Measurements from ENCODE around the gene ROCK2. TPM values are rescaled to one million over a fixed set of nuclear protein-coding genes. Genes with fewer than 3 reads are reported as not detected.

Gene ROCK2
- polyA plus RNA-seq, 1 donor (not counting 4 experiments of a cell fraction or from before 2014, with no cell fraction given) = 12.6 TPM

DNA sequence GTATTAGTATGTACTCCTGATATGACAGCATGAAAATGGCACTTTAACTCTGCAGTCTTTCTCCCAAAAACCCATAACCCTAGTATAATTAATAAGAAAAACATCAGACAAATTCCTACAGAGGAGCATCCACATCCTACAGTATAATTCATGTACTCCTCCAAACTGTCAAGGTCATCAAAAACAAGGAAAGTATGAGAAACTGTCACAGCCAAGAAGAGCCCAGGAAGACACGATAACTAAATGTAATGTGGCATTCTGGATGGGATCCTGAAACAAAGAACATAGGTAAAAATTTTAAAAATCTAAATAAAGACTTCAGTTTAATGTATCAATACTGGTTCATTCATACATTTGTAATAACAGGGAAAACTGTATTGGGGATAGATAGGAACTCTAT, 100.9 kb downstream of the ROCK2 start:
- Histone ChIP-seq H3K27me3 (ENCODE audit: control insufficient read depth, extremely low read depth, insufficient read depth, low read length) (no peaks in the 10 kb centered on the region), H3K79me2 (ENCODE audit: control insufficient read depth, insufficient read depth, low read length) (peaks cover 19% of the 10 kb centered on the region), H3K9me1 (ENCODE audit: control insufficient read depth, extremely low read depth, insufficient read depth, low read length) (no peaks in the 10 kb centered on the region), H3K27ac (ENCODE audit: control insufficient read depth, insufficient read depth, low read length) (no peak overlapping the region), H3K4me3 (ENCODE audit: control insufficient read depth in 2 of 3, extremely low read depth in 1 of 3, insufficient read depth in 2 of 3, low read depth in 1 of 3, low read length in 3 of 3) (no peak overlapping the region), H3K4me2 (ENCODE audit: control insufficient read depth, extremely low read depth, insufficient read depth, low read depth, low read length) (no peak overlapping the region), H3K36me3 (ENCODE audit: control insufficient read depth in 2 of 2, extremely low read depth in 1 of 2, insufficient read depth in 2 of 2, low read length in 2 of 2) (peaks cover 0 to 5% of the 10 kb centered on the region in 2 experiments), H4K20me1 (ENCODE audit: control insufficient read depth, extremely low read depth, insufficient read depth, low read length) (no peaks in the 10 kb centered on the region), H3K9ac (ENCODE audit: control insufficient read depth, extremely low read depth, insufficient read depth, low read length) (no peak overlapping the region), H3K4me1 (ENCODE audit: control insufficient read depth, extremely low read depth, insufficient read depth, low read length) (peaks cover 5% of the 10 kb centered on the region), H2AFZ (ENCODE audit: control insufficient read depth, low read length) (no peak overlapping the region), H3K9me3 (ENCODE audit: control insufficient read depth, low read depth, low read length) (peaks cover 2% of the 10 kb centered on the region)
- no peak for DNase-seq (ENCODE audit: low read depth, low spot score)
- FAIRE-seq = no peak
- dilution Hi-C loops (cut with MboI; ENCODE audit: extremely low pct_ligation_motif_present, low sequenced_read_pairs) = no loop called here
- TF ChIP-seq, protein P1, sequence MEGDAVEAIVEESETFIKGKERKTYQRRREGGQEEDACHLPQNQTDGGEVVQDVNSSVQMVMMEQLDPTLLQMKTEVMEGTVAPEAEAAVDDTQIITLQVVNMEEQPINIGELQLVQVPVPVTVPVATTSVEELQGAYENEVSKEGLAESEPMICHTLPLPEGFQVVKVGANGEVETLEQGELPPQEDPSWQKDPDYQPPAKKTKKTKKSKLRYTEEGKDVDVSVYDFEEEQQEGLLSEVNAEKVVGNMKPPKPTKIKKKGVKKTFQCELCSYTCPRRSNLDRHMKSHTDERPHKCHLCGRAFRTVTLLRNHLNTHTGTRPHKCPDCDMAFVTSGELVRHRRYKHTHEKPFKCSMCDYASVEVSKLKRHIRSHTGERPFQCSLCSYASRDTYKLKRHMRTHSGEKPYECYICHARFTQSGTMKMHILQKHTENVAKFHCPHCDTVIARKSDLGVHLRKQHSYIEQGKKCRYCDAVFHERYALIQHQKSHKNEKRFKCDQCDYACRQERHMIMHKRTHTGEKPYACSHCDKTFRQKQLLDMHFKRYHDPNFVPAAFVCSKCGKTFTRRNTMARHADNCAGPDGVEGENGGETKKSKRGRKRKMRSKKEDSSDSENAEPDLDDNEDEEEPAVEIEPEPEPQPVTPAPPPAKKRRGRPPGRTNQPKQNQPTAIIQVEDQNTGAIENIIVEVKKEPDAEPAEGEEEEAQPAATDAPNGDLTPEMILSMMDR (optimal IDR thresholded peaks at IDR 0.05 in 1 of 3, IDR thresholded peaks at IDR 0.05 in 1 of 3, conservative IDR thresholded peaks at IDR 0.05 in 1 of 3; ENCODE audit: extremely low read depth in 1 of 3, insufficient read depth in 2 of 3, low read length in 3 of 3) = no peak
- no peak for TF ChIP-seq EZH2 (IDR thresholded peaks at IDR 0.05; ENCODE audit: low read length)

DNA sequence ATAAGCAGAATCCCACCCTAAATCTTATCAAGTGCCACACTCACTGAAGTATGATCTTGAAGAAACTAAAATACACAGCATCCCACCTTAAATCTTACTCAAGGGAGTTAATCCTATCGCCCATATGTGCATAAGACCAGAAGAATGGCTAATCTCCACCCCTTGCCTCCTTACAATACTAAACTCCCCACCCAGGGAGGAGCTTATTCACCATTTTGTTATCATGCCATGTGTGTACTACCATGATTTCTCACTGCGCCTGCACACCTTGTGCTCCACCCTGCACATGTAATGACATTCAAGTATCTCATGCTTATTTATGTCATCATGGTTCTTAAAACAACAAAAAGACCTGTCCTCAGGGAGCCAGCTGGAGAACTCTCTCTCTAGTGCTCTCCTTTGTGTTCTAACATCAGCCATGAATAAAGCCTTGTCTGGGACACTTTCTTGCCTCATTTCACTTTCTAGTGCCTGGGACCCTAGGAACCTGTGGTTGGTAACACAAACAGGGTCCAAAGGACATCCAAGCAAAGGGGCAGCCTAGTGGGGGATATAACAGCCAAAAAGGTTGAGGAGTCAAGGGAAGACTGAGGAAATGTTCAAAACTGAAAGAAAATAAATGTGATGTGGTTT, 101.8 kb downstream of the ROCK2 start:
- H3K27me3 ChIP-seq (ENCODE audit: control insufficient read depth, extremely low read depth, insufficient read depth, low read length) = no peaks in the 10 kb centered on the region
- H3K9me3 ChIP-seq (ENCODE audit: control insufficient read depth, low read depth, low read length) = peaks cover 2% of the 10 kb centered on the region
- H3K4me2 ChIP-seq (ENCODE audit: control insufficient read depth, extremely low read depth, insufficient read depth, low read depth, low read length) = no peak overlapping the region
- H2AFZ ChIP-seq (ENCODE audit: control insufficient read depth, low read length) = no peak overlapping the region
- no peaks in the 10 kb centered on the region for H3K9me1 ChIP-seq (ENCODE audit: control insufficient read depth, extremely low read depth, insufficient read depth, low read length)
- H3K79me2 ChIP-seq (ENCODE audit: control insufficient read depth, insufficient read depth, low read length) = peaks cover 20% of the 10 kb centered on the region
- DNase-seq (ENCODE audit: low read depth, low spot score) (no peak), FAIRE-seq (no peak)
- dilution Hi-C loops (cut with MboI; ENCODE audit: extremely low pct_ligation_motif_present, low sequenced_read_pairs) = no loop called here
- no peaks in the 10 kb centered on the region for H4K20me1 ChIP-seq (ENCODE audit: control insufficient read depth, extremely low read depth, insufficient read depth, low read length)
- H3K36me3 ChIP-seq (ENCODE audit: control insufficient read depth in 2 of 2, extremely low read depth in 1 of 2, insufficient read depth in 2 of 2, low read length in 2 of 2) = peaks cover 0 to 5% of the 10 kb centered on the region in 2 experiments
- H3K4me3 ChIP-seq (ENCODE audit: control insufficient read depth in 2 of 3, extremely low read depth in 1 of 3, insufficient read depth in 2 of 3, low read depth in 1 of 3, low read length in 3 of 3) = no peak overlapping the region
- no peak overlapping the region for H3K9ac ChIP-seq (ENCODE audit: control insufficient read depth, extremely low read depth, insufficient read depth, low read length)
- H3K4me1 ChIP-seq (ENCODE audit: control insufficient read depth, extremely low read depth, insufficient read depth, low read length) = peaks cover 5% of the 10 kb centered on the region
- TF ChIP-seq, protein P1 (optimal IDR thresholded peaks at IDR 0.05 in 1 of 3, IDR thresholded peaks at IDR 0.05 in 1 of 3, conservative IDR thresholded peaks at IDR 0.05 in 1 of 3; ENCODE audit: extremely low read depth in 1 of 3, insufficient read depth in 2 of 3, low read length in 3 of 3) = no peak
- TF ChIP-seq EZH2 (IDR thresholded peaks at IDR 0.05; ENCODE audit: low read length) = no peak
- no peak overlapping the region for H3K27ac ChIP-seq (ENCODE audit: control insufficient read depth, insufficient read depth, low read length)
